CD1c-positive myeloid dendritic cell (primary cell): ENCODE measurements around the gene ELL2.
A peak's percentile ranks its signal among the peaks of the same experiment; 100 is the strongest.
"Not testable (repeated sequence)": the region's sequence is repeated elsewhere in the genome, so short reads cannot be mapped to it uniquely, and the experiment has no call there.

ENCODE experiments used
- DNase-seq: peaks from one replicate; pipeline ENCODE4 v3.0.0-alpha.2; 2016; ENCODE audit errors: extremely low spot score

ELL2 gene

DNA sequence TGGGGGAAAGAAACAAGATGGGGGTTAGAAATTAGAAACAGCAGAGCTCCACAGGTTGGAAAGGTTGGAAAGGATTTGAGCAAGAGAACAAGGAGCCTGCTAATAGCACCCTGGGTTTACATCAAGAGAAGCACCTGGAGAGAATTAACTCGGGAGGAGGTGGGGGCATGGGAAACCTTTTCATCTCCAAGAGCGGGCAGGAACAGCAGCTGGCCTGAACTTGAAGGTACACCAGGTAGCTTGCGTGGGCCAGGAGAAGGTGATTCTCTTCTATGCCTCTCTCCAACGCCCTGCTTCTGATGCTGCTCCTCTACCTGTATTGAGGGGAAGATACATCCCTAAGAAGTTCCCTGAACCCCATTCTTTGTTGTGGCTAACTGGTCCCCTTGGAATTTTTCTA lies 102.0 kb downstream of the ELL2 start:
- DNase-seq, result no peak

DNA sequence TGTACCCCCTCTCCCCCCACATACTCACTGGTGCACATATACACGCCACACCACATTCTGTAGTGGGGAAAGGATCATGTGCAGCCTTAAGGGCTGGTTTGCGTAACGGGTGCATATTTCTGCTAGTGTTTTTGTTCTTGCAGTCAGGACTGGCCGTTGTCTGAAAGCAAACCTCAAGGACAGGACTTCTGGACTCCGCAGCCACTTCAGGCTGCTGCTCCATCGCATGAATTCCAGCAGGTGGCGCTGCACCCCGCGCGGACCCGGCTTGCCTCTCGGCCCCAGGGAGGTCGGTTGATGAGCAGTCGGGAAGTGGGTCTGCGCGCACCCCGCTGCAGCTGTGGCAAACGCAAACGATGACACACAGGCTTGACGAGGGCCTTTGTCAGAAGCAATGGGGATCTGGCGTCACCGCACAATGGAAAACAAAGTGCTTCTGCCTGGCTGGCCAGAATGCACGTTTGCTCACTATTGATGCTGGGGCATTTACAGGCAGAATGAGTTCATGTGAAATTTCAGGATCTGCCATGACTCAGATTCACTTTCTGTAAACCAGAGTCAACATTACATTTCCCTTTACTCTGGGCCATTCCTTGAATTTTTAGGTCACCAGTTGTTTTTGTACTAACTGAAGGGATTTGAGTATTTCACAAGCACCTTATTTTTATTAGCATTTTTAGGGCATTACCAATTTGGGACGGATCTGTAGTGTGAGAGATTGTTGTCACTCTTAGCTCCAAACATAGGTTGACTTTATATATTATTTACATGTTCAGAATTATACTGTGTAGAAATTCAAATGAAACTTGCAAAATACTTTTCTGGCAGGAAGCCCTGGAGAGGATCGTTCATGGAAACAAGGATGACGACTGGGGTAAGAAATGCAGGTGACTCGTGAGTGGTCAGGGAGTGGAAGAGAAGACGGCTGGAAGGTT lies 102.7 kb downstream of the ELL2 start:
- DNase-seq, result peak; percentile 94

DNA sequence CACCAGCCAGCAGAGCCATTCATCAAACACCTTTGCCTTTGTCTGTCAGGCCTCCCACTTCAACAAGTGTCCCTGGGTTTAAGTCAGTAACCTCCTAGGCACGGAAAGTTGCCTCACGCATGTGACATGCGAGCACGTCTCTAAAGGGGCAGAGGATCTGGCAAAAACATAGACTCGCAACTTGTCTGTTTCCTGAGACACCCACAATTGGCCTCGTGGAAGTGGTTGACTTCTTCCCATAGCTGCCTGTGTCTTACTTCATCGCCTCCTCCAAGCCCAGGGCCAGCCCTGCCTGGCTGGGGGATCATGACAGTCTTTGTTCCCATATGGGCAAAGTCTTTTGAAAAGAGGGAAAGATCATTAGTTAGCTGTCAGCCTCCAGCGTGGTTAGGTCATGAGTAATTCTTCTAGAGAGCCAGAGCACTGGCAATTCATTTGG lies 103.6 kb downstream of the ELL2 start:
- DNase-seq, result peak; percentile 38

DNA sequence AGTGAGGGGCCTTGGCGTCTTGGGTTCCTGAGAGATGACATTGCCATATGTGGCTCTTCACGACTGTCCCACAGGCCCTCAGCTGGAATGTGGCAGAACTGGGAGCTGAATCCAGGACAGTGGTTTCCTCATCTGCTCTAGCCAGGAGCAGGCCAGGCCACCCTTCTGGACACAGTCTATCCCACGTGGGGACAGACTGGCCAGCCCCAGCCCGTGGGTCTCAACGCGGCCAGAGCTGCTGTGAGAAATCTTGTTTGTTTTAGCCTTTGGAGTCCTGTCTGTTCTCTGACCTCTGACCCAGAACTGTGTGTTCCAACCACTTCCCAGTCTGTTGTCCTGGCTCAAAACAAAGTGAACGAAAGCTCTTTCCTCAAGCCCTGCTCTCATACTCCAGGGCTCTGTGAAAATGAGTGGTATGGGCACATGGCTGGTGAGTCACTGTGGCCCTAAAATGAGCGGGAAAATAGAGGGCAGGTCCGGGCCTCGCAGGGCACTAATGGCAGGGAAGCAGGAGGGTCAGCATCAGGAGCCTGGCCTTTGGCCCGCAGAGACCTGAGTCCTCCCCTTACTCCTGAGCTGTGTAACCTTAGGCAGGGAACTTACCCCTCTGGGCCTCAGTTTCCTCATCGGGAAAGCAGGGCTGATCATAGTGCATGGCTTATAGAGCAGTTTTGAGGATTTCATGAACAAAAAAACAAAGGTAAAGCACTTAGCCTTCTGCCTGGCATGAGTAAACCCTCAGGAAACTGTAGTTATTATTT lies 104.3 kb downstream of the ELL2 start:
- DNase-seq, result no peak

DNA sequence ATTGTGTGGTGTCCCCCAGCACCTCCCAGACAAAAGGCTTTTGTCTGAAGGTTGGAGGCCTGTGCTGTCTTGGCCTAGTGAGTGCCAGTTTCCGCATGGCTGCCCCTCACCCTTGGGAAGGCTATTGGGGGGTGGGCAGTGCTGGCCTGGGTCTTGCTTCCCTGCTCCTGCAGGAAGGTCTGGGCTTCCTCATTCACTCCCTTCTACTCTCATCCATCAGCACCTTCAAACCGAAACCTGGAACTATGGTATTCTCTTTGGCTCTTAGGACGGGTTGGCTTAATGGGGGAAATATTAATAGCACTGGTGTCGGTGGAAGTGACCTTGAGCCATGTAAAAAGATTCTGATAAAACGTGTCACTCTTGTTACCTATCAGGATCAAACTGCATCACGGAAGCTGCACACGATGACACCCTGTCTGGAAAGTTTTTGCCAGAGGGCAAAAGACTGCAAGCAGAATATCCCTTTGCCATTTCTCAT lies 105.1 kb downstream of the ELL2 start:
- DNase-seq, result no peak

DNA sequence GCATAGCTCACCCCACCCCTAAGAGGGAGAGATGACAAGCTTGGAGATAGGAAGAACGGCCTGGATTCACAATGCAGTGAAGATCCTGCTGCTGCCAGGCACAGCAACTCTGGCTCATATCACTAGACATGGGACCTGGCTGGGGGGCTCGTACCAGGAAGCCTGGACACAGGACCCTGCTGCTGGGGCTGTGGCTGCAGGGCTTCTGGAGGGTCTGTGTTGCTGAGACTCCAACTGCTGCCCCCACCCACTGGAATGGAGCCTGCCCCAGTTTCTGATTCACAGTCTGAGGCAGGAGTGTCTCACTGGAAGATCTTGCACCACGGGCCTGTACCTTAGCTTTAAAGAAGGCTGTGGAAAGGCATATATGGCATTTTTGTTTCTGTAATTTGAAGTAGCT lies 108.2 kb downstream of the ELL2 start:
- DNase-seq, result no peak

DNA sequence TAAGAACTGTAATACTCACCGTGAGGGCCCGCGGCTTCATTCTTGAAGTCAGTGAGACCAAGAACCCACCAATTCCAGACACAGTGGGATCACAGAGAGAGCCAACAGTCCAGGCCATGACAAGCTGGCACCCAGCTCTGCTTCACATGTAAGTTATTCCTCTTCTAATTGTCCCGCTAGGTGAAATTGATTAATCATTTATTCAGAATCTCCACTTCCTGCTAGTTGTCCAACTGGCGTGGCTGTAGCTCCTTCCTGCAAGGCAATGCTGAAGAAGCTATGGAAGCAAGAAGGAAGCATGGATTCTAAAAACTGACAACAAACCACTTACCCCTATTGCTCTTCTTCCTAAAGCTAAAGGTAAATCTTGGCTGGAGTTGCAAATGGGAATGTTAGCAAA lies 109.1 kb downstream of the ELL2 start:
- no peak for DNase-seq

DNA sequence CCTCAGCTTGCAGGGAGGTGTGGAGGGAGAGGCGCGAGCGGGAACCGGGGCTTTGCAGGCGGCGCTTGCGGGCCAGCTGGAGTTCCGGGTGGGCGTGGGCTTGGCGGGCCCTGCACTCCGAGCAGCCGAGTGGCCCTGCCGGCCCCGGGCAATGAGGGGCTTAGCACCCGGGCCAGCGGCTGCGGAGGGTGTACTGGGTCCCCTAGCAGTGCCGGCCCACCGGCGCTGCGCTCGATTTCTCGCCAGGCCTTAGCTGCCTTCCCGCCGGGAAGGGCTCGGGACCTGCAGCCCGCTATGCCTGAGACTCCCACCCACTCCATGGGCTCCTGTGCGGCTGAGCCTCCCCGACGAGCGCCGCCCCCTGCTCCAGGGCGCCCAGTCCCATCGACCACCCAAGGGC lies 110.5 kb downstream of the ELL2 start:
- DNase-seq, result not testable (repeated sequence)

DNA sequence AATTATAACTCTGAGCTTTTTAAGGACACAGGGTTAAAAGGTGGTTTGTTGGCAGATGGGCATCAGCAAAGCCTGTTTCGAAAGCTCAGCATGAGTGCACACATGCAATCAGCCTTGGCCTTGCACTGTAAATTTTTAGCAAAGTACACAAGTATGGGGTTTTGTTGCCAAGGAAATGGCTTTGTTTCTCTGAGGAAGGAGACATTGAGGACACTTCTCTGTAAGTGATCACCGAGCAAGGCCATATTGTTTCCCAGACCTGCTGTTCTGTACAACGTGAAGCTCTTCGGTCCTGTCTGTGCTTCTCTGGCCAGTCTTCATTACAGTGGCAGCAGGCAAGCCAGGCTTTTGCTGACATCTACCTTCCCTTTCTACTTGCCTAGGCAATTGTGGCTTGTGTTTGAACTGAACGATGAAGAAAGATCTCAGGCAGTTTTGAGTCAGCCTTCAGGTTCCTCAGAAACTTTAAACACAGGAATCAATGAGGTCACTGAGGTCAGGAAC lies 111.2 kb downstream of the ELL2 start:
- DNase-seq, result peak; percentile 45

DNA sequence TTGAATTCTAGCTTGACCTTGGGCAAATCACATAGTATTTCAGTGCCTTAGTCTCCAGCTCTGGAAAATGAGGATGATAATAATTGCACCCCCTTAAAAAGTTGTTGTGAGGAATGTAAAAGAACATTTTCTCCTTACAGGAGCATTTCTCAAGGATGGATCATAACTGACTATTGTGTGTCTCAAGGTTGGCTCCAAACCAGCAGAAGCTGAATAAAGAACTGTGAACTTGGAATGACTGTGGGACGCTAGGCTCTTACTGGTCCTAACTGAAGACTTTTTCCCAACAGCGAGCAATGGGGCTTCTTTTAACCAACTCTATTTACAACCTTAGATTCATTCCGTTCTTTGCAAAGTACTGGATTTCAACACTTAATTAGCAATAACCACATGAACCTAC lies 113.0 kb downstream of the ELL2 start:
- DNase-seq, result no peak

DNA sequence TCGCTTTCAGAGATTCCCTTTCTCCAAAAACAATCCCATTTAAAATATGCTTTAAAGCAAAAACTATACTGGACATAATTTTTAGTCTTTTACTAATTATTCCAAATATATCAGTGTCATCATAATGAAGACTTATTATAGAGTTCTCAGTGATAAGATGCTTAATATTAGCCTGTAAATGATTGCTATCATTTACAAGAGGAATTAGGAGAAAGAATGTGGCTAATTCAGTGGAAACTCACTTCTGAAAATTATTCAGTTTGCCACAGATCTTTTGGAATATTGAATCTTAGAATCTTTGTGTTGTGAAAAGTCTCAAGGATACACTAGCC lies 114.4 kb downstream of the ELL2 start:
- no peak for DNase-seq

DNA sequence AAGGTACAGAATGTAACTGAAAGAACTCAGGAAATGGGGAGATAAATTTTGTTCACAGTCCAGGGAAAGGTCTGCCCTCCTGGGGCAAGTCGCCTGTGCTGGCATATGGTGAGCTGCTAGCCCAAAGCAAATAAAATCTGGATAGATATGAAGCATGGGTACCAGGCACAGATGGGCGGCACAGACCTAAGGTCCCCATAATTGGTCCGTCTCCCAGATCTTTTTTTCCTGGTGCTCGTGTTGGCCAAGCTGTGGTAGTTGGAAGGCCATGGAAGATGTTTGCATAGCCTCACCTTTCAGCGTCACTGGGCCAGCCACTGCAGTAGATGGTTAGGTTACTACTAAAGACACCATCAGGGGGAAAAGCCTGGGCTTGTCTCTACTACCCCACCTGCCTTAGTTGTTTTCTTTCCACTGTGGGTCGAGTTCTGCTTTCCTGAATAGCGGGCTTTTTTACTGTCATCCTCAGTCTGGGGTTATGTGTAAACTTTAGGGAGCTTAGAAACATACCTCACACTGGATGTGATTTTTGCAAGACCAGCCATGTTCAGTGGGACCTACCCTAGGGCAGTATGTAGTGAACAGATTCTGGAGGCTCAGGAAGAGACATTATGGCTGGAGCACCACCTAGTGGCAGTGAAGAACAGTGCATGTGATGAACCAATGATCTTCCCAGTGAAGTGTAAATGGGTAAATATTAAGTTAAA lies 114.9 kb downstream of the ELL2 start:
- peak; percentile 85 for DNase-seq

DNA sequence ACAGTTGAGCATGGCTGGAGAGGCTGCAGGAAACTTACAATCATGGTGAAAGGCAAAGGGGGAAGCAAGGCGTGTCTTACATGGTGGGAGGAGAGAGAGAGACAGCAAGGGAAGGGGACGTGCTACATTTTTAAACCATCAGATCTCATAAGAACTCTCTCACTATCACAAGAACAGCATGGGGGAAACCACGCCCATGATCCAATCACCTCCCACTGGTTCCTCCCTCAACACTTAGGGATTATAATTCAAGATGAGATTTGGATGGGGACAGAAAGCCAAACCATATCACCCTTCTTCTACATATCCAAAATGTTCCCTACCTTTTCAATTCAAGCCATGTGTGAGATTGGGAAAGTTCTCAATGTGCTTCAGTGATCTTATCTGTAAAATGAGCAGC lies 116.3 kb downstream of the ELL2 start:
- no peak for DNase-seq

DNA sequence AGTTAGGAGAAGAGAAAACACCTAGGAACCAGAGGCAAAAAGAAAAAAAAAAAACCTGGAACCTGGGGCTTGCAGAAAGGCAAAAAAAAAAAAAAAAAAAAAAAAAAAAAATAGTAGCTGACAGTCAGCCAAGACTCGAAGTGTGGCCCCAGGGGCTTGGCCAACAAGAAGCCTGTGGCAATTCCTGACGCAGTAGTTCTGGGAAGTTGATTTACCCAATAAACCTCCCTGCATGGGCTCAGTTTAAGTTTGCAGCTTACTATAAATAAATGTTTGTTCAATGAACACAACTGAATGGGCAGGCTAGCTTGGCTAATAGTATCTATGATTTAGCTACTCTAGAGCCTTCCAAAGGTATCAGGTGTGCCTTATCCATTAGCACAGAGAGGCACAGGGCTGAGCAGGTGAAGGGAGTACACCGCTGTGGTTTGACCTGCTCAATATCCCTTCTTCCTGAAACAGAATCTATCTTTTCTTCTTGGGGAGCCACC lies 117.9 kb downstream of the ELL2 start:
- DNase-seq, result peak; percentile 44

DNA sequence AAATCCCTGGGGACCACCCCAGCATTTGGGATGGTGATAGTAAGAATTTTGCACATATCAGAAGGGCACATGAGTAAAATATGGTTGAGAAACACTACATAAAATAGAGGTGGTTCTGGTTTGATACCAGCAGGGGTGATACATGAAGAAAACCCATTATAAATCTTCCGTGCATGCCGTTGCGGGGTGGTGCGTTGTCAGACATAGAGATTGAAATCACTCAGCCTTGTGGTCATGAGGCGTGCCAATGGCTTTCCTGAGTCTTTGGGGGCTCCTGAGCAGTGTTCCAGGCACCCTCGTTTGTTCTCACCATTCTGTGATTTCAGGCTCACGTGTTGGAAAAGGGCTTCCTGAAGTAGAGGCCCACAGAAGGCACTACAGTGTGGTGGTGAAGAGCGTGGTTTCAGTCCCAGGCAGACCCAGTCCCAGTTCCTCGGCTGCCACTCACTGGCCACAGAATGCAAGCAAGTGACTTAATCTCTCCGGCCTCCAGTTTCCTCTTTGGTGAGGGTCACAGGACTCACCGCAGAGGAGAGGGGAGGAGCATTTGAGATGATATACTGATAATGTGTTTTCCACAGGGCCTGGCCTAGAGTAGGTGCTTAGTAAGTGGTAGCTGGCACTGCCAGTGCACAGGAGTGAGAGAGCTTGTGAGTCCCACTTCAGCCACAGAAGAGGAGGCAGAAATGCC lies 118.7 kb downstream of the ELL2 start:
- peak; percentile 94 for DNase-seq

DNA sequence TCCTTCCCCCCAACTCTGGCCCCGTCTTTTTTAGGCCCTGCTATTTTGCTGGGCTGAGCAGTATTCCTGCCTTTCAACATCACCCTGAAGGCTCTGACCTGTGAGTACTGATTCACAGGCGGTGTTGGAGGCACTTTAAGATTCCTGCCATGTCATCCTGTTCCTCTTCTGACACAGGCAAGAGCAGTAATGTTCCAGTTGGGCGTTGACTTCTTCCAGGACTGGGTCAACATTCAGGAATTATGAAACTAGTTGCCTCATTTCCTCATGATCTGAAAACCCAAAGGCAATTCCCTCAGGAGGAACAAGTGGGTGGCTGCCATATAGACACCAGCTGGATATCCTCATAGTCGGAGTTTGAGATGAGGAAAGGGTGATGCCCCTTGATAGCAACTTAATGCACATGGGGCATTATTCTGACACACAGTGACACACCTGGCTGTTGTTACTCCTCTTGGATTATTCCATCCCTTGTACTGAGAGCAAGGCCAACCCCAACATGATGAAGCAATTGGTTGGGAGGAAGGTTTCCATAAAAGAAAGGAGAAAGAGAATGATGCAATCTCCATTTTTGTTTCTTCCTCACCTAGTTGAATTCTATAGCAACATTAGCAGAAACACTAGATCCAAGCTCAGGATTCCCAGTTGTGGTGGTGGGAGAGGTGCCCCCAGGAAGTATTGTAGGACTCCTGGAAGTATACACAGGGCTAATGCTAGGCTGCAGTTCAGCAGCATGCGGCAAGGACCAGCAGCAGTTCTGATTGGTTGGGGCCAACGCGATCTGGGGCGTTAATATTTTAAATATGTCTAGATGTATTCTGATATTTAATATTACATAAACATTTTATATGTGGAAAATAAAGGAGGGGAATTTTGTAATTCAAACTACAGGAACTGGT lies 119.5 kb downstream of the ELL2 start:
- DNase-seq, result peak; percentile 93

DNA sequence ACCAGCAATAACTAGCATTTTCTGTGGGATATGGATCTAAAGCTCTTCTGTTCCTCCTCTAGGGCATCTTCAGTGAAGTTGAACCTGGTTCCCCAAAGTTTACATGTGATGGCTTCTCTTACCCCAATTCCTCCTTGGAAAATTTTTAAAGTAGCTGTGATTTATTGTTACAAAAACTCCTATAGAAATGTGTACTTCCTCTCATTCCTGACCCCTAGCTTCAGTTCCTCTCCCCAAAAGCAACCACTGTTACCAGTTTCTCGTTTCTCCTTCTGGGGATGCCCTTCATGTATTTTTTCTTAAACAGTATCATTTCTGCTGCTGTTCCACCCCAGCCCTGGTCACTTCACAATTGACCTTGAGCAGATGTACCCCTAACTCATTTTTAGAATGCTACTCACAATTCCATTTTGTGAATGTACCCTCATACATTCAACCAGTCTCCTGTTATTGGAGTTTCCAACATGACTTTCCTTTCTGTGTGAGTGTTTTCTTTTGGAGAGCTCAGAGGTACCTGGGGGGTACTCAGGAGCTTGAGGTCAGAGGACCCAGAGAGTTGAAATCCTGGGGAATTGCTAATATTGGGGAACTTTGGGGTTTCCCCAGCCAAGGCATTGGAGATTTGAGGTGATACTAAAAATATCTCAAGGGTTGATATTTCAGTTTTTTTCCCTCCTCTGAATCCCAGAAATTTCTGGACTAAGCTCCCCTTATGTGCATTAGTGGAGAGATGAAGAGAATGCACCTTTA lies 120.5 kb downstream of the ELL2 start:
- peak; percentile 85 for DNase-seq

DNA sequence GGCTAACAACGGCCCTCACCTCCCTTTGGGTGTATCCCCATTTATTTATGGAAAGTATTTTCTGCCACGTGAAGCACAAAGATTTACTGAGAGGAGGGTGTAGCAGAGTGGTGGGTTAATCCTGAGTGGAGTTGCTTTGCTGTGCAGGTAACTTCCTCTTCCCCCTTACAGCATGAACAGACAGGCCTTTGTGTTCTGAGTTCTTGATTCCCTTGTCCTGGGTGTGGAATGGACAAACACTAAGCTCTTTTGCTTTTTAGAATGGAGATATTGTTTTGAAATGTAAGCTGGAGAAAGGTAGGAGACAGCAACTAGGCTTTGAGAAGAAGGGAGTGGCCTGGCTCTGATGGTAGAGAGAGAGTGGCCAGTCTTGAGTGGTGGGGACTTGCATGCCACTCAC lies 122.0 kb downstream of the ELL2 start:
- DNase-seq, result no peak

DNA sequence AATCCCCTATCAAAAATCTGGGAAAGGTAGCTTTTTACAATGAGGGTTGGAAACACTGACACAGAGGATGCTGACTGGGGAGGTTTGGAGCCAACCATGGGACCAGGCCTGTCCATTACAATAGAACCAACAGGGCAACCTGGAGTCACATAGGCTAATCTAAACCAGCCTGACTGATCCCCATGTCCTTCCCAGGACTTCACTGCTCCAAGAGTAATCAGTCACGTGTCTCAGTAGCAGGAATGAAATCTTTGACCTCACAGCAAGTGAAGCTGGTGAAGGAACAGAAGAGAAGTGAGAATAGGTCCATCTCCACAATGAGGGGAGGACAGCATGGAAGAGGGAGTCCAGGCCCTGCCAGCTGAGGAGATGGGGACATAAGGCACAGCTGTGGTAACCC lies 123.1 kb downstream of the ELL2 start:
- DNase-seq, result no peak
